A549 (cell line): ENCODE results near the gene SLC1A2.

Source experiments
- BHLHE40 ChIP-seq: IDR thresholded peaks from 2 replicates; pipeline ENCODE4 v1.6.1; 2012; ENCODE audit warnings: low read depth, low read length, inconsistent platforms
- CTCF ChIP-seq: fragments of >200 bp; sonication (Bioruptor Twin); formaldehyde crosslinking; IDR thresholded peaks from 3 replicates; pipeline ENCODE4 v1.5.1; 2016
- EP300 ChIP-seq, 2 experiments: fragments of >200 bp; sonication (Bioruptor Twin); formaldehyde crosslinking; IDR thresholded peaks; 2 replicates in 1 of 2; 3 replicates in 1 of 2; pipeline ENCODE4 v1.6.1; 2016 to 2017
- ESRRA ChIP-seq: fragments of 150-350 bp; IDR thresholded peaks from 2 replicates; pipeline ENCODE4 v1.6.1; 2014; ENCODE audit warnings: mild to moderate bottlenecking, low read length, borderline replicate concordance
- FOSB ChIP-seq: fragments of 250-450 bp; sonication (Bioruptor Pico); IDR thresholded peaks from 2 replicates; pipeline ENCODE4 v1.5.0; 2020; ENCODE audit warnings: mild to moderate bottlenecking, moderate library complexity
- HDAC2 ChIP-seq: fragments of 200-600 bp; sonication (generic); IDR thresholded peaks from 2 replicates; pipeline ENCODE4 v1.6.1; 2016
- HMGXB4 ChIP-seq: fragments of 250-450 bp; sonication (Bioruptor Pico); IDR thresholded peaks from 2 replicates; pipeline ENCODE4 v1.5.0; 2021; ENCODE audit warnings: mild to moderate bottlenecking, moderate library complexity, borderline replicate concordance
- MAFK ChIP-seq: fragments of 450-650 bp; IDR thresholded peaks from 2 replicates; pipeline ENCODE4 v1.6.1; 2014; ENCODE audit not compliant: partially characterized antibody
- MAX ChIP-seq: IDR thresholded peaks from 2 replicates; pipeline ENCODE4 v1.6.1; 2012
- NFE2L2 ChIP-seq: fragments of 150-350 bp; conservative IDR thresholded peaks from 2 replicates; pipeline ENCODE4 v1.6.1; 2014; ENCODE audit warnings: low read length
- POLR2A ChIP-seq: IDR thresholded peaks from 2 replicates; pipeline ENCODE4 v1.6.1; 2012; ENCODE audit warnings: mild to moderate bottlenecking, low read length
- POLR2AphosphoS2 ChIP-seq: conservative IDR thresholded peaks from 2 replicates; pipeline ENCODE4 v1.6.1; 2012; ENCODE audit warnings: low read length, improper control_type of control experiment, inconsistent platforms
- SMC3 ChIP-seq: fragments of >200 bp; sonication (Bioruptor Twin); formaldehyde crosslinking; IDR thresholded peaks from 3 replicates; pipeline ENCODE4 v1.6.1; 2018; ENCODE audit warnings: inconsistent platforms

DNA sequence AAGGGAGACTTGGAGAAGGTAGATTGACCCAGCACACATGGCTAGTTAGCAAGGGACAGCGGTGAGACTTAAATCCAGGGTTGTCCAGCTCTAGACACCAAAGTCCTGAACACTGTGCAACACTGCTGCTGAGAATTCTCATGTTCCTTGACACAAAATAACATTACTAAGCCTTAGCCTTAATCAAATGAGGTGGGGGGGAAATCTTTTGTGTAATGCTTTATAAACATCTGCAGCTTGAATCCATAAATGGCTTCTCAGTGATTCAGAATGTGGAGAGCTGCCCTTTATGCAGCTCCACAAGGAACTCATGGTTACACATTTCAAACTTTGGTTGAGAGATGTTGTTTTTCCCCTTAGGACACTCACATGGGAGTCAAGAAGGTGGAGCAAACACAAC lies 200.4 kb downstream of the SLC1A2 start:
- TF ChIP-seq NFE2L2 (no peak), POLR2A (no peak), HMGXB4 (CRISPR knock-in tag) (no peak), SMC3 (no peak), HDAC2 (no peak), CTCF (no peak), MAX (no peak), FOSB (no peak), POLR2AphosphoS2 (no peak), EP300 (IDR thresholded peaks at IDR 0.05) (no peak), BHLHE40 (no peak), ESRRA (no peak), MAFK (no peak)
